ENCODE data around the gene ADM. TPM values are rescaled to one million over a fixed set of nuclear protein-coding genes. Genes with fewer than 3 reads are reported as not detected.

Gene ADM
- total and polyA plus RNA-seq, 2 donors (not counting 3 experiments of a cell fraction or from before 2014, with no cell fraction given) = 45.3 to 55.5 TPM

DNA sequence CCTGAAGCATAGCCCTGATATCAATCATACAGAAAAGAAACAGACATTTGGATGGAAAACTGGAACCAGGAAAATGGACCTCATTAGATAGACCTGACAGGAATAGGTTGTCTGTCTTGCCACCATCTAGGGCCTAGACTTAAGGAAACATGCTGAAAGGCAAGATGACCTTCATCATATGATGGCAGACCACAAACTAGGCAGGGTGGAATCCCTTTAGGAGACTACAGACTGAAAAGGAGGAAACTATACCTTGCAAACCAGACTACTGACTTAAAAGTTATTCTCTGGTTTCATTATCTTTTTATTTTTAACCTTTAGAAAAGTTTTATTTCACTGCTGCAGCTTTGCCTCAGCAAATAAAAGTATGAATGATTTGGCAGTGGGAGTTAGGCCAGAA lies 31.1 kb upstream of the ADM start:
- Histone ChIP-seq H2AFZ (ENCODE audit: low read depth, low read length) (no peak overlapping the region), H3K9me3 (replicated peaks; ENCODE audit: control insufficient read depth, insufficient read depth, low read length) (no peaks in the 10 kb centered on the region), H3K4me1 (ENCODE audit: control insufficient read depth, extremely low read depth, insufficient read depth, low read length) (no peaks in the 10 kb centered on the region), H3K27ac (ENCODE audit: insufficient read depth, low read depth, low read length) (no peak overlapping the region), H3K9ac (replicated peaks; ENCODE audit: extremely low read depth, insufficient read depth, low read length) (no peak overlapping the region), H4K20me1 (replicated peaks; ENCODE audit: control insufficient read depth, extremely low read depth, insufficient read depth, low read length) (peaks cover 2% of the 10 kb centered on the region), H3K36me3 (ENCODE audit: control insufficient read depth in 2 of 2, extremely low read depth in 1 of 2, insufficient read depth in 2 of 2, low read length in 2 of 2) (no peaks in the 10 kb centered on the region), H3K4me2 (ENCODE audit: insufficient read depth, low read length) (no peak overlapping the region), H3K79me2 (ENCODE audit: control insufficient read depth, insufficient read depth, low read length) (peaks cover 34% of the 10 kb centered on the region), H3K27me3 (ENCODE audit: control insufficient read depth in 2 of 2, insufficient read depth in 2 of 2, low read length in 2 of 2) (no peaks in the 10 kb centered on the region), H3K9me1 (replicated peaks; ENCODE audit: control insufficient read depth, extremely low read depth, insufficient read depth, low read length) (no peaks in the 10 kb centered on the region), H3K4me3 (replicated peaks in 1 of 3; ENCODE audit: insufficient read depth in 1 of 3, low read depth in 1 of 3, low read length in 3 of 3) (no peak overlapping the region)
- intact Hi-C loops (cut with micrococcal nuclease) = no loop called here
- POLR2A ChIA-PET = no interaction called here
- no TSS peak for BruUV-seq (replicated peaks)
- DNase-seq (ENCODE audit: low read depth, low spot score) (no peak), FAIRE-seq (no peak)
- CTCF ChIA-PET = interaction anchor here (1.0 to 1.4 kb wide), 2 partner anchors 16 to 18 kb away, joined by 3 read pairs; no protein-coding TSS in a partner anchor
- dilution Hi-C loops (cut with MboI; ENCODE audit: extremely low pct_ligation_motif_present, low sequenced_read_pairs) = no loop called here
- TF ChIP-seq EZH2 (IDR thresholded peaks at IDR 0.05; ENCODE audit: borderline replicate concordance, low read depth, low read length, severe bottlenecking) (no peak), MYC (IDR thresholded peaks at IDR 0.05; ENCODE audit: low read depth, low read length) (no peak), POLR2A (IDR thresholded peaks at IDR 0.05; ENCODE audit: low read depth, low read length) (no peak), GATA2 (IDR thresholded peaks at IDR 0.05; ENCODE audit: insufficient read depth, insufficient read length, low read depth, low read length) (no peak), POLR2AphosphoS5 (IDR thresholded peaks at IDR 0.05; ENCODE audit: insufficient read depth, low read depth, low read length) (no peak), FOS (IDR thresholded peaks at IDR 0.05; ENCODE audit: borderline replicate concordance, insufficient read depth, low read length) (no peak), JUN (IDR thresholded peaks at IDR 0.05; ENCODE audit: borderline replicate concordance, insufficient read depth, insufficient read length, low read depth) (no peak)
- TF ChIP-seq, protein P1, sequence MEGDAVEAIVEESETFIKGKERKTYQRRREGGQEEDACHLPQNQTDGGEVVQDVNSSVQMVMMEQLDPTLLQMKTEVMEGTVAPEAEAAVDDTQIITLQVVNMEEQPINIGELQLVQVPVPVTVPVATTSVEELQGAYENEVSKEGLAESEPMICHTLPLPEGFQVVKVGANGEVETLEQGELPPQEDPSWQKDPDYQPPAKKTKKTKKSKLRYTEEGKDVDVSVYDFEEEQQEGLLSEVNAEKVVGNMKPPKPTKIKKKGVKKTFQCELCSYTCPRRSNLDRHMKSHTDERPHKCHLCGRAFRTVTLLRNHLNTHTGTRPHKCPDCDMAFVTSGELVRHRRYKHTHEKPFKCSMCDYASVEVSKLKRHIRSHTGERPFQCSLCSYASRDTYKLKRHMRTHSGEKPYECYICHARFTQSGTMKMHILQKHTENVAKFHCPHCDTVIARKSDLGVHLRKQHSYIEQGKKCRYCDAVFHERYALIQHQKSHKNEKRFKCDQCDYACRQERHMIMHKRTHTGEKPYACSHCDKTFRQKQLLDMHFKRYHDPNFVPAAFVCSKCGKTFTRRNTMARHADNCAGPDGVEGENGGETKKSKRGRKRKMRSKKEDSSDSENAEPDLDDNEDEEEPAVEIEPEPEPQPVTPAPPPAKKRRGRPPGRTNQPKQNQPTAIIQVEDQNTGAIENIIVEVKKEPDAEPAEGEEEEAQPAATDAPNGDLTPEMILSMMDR (IDR thresholded peaks at IDR 0.05; ENCODE audit: extremely low read depth in 1 of 2, insufficient read depth in 1 of 2, low read depth in 1 of 2, low read length in 2 of 2) = no peak
- TF ChIP-seq, protein P2, sequence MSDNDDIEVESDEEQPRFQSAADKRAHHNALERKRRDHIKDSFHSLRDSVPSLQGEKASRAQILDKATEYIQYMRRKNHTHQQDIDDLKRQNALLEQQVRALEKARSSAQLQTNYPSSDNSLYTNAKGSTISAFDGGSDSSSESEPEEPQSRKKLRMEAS (IDR thresholded peaks at IDR 0.05; ENCODE audit: insufficient read depth, insufficient read length) = no peak

Measured in endothelial cell of umbilical vein (primary cell).